GM18526 (cell line): Measurements from ENCODE around the gene UBAP2L.

Experiments used
- POLR2A ChIP-seq: IDR thresholded peaks from 3 replicates; pipeline ENCODE4 v1.6.1; 2011; ENCODE audit not compliant: insufficient read length; ENCODE audit errors: extremely low read depth

UBAP2L gene

DNA sequence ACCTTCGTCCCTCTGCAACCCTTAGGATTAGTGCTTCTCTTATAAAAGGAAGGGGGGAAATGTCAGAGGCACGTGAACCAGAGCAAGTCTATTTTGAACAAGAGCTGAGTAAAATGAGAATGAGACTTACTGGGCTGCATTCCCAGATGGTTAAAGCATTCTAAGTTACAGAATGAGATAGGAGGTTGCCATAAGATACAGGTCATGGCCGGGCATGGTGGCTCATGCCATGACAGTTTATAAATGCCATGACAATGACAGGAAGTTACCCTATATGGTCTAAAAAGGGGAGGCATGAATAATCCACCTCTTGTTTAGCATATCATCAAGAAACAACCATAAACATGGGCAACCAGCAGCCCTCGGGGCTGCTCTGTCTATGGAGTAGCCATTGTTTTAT, 97.6 kb downstream of the UBAP2L start:
- TF ChIP-seq POLR2A, result no peak
